Measurements from ENCODE around the gene LRRC3. TPM values are rescaled to one million over a fixed set of nuclear protein-coding genes. Genes with fewer than 3 reads are reported as not detected.

LRRC3 gene
- polyA plus RNA-seq, 1 donor from 2014 or later: 0.14 TPM

- peaks cover 2% of the 10 kb centered on the region for H3K27me3 Mint-ChIP-seq
- H3K27ac Mint-ChIP-seq: no peak overlapping the region
- no peaks in the 10 kb centered on the region for H3K36me3 Mint-ChIP-seq
- H3K9me3 Mint-ChIP-seq: peaks cover 0 to 3% (median 0%) of the 10 kb centered on the region in 3 donors
- H3K4me3 Mint-ChIP-seq: no peak overlapping the region
- peaks cover 0 to 2% (median 0%) of the 10 kb centered on the region in 3 donors for H3K4me1 Mint-ChIP-seq
These were observed 28.3 kb downstream of the LRRC3 start for GRCh38 chr21:44483288-44484237.

DNA sequence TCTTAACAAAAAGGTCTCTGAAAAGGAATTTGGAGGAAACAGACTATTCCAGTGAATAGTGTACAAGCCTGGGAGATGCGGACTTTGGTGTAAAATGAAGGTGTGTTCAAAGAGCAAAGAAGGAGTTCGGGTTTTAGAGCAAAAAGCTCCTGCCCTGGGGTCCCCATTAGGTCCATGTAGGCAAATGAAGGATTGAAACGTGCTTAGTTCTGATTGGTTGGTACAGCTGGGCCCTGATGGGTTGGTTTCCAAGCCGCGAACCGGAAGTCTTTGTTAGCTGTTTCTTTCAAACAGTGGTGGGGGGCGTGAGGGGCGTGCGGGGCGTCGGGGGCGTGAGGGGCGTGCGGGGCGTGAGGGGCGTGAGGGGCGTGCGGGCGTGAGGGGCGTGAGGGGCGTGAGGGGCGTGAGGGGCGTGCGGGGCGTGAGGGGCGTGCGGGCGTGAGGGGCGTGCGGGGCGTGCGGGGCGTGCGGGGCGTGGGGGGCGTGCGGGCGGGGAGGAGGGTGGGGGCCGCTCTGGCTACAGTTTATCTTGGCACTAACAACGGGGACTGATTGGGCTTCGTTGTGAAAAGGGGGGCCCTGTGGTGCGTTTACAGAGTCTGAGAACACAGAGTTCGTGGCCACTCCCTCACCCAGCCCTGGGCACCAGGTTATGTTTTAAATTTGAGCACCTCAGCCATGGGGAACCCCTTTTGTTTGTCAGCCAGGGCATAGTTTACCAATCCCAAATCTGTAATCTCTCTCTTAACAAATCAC lies 29.4 kb downstream of the LRRC3 start:
- H3K27me3 Mint-ChIP-seq: peaks cover 5% of the 10 kb centered on the region
- H3K4me3 Mint-ChIP-seq: no peak overlapping the region
- peaks cover 0 to 3% (median 2%) of the 10 kb centered on the region in 3 donors for H3K9me3 Mint-ChIP-seq
- peaks cover 0 to 2% (median 0%) of the 10 kb centered on the region in 3 donors for H3K4me1 Mint-ChIP-seq
- H3K27ac Mint-ChIP-seq: peak overlapping the region in 1 of 3 donors; percentile 73
- H3K36me3 Mint-ChIP-seq: no peaks in the 10 kb centered on the region

GRCh38 chr21:44485254-44485793 lies 30.0 kb downstream of the LRRC3 start:
- Mint-ChIP-seq H3K27me3 (peaks cover 5% of the 10 kb centered on the region), H3K4me3 (peak overlapping the region in 1 of 4 donors; percentile 40), H3K36me3 (no peaks in the 10 kb centered on the region), H3K9me3 (peaks cover 0 to 3% (median 2%) of the 10 kb centered on the region in 3 donors), H3K27ac (no peak overlapping the region), H3K4me1 (peaks cover 0 to 2% (median 0%) of the 10 kb centered on the region in 3 donors)

- Mint-ChIP-seq H3K9me3 (peaks cover 0 to 3% (median 2%) of the 10 kb centered on the region in 3 donors), H3K4me3 (peak overlapping the region in 1 of 4 donors; percentile 40), H3K36me3 (no peaks in the 10 kb centered on the region), H3K27me3 (peaks cover 5% of the 10 kb centered on the region), H3K4me1 (peaks cover 0 to 2% (median 0%) of the 10 kb centered on the region in 3 donors), H3K27ac (no peak overlapping the region)
These were observed 30.5 kb downstream of the LRRC3 start for GRCh38 chr21:44485796-44486195.

GRCh38 chr21:44486302-44486701 lies 31.0 kb downstream of the LRRC3 start:
- Mint-ChIP-seq H3K4me1 (peaks cover 0 to 2% (median 0%) of the 10 kb centered on the region in 3 donors), H3K36me3 (no peaks in the 10 kb centered on the region), H3K27me3 (peaks cover 5% of the 10 kb centered on the region), H3K27ac (no peak overlapping the region), H3K4me3 (peak overlapping the region in 1 of 4 donors; percentile 58), H3K9me3 (peaks cover 0 to 3% (median 2%) of the 10 kb centered on the region in 3 donors)

DNA sequence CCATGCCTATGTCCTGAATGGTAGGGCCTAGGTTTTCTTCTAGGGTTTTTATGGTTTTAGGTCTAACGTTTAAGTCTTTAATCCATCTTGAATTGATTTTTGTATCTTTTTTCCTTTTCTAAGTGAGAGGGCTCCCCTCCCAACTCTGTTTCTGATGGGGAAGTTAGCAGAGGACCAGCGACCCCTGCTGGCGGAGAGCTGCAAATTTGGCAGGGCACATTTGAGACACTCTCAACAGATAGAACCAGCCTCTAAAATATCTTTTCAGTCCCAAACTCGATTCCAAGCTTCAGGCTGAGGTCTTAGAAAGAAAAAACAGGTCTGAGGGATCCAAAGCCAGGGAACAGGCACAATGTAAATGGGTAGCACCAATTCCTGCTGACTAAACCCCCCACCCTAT lies 32.5 kb downstream of the LRRC3 start:
- peaks cover 9% of the 10 kb centered on the region for H3K27me3 Mint-ChIP-seq
- H3K9me3 Mint-ChIP-seq: peaks cover 0 to 11% (median 2%) of the 10 kb centered on the region in 3 donors
- H3K27ac Mint-ChIP-seq: no peak overlapping the region
- H3K4me1 Mint-ChIP-seq: peaks cover 0 to 2% (median 0%) of the 10 kb centered on the region in 3 donors
- H3K36me3 Mint-ChIP-seq: no peaks in the 10 kb centered on the region
- H3K4me3 Mint-ChIP-seq: no peak overlapping the region

GRCh38 chr21:44489962-44490361 lies 34.7 kb downstream of the LRRC3 start:
- Mint-ChIP-seq H3K4me1 (no peaks in the 10 kb centered on the region), H3K36me3 (no peaks in the 10 kb centered on the region), H3K27me3 (peaks cover 11% of the 10 kb centered on the region), H3K4me3 (no peak overlapping the region), H3K9me3 (peaks cover 3 to 17% (median 5%) of the 10 kb centered on the region in 3 donors), H3K27ac (no peak overlapping the region)

DNA sequence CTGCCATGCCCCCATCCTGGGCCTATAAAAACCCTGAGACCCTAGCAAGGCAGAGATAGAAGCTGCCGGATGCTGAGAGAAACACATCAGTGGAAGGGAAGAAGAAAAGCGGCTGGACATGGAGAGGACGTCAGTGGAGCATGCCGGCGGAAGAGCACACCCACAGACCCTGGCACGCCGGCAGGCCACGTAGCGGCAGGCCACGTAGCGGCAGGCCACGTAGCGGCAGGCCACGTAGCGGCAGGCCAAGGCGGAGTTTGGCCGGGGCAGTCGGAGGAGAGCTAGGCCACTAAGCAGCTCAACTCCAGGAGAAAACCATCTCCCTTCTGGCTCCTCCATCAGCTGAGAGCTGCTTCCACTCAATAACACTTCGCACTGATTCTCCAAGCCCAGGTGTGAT lies 35.1 kb downstream of the LRRC3 start:
- Mint-ChIP-seq H3K4me3 (no peak overlapping the region), H3K27ac (no peak overlapping the region), H3K9me3 (peaks cover 3 to 17% (median 5%) of the 10 kb centered on the region in 3 donors), H3K27me3 (peaks cover 9% of the 10 kb centered on the region), H3K4me1 (no peaks in the 10 kb centered on the region), H3K36me3 (no peaks in the 10 kb centered on the region)

- H3K36me3 Mint-ChIP-seq: no peaks in the 10 kb centered on the region
- no peak overlapping the region for H3K4me3 Mint-ChIP-seq
- H3K4me1 Mint-ChIP-seq: no peaks in the 10 kb centered on the region
- peaks cover 3 to 17% (median 5%) of the 10 kb centered on the region in 3 donors for H3K9me3 Mint-ChIP-seq
- peaks cover 10% of the 10 kb centered on the region for H3K27me3 Mint-ChIP-seq
- H3K27ac Mint-ChIP-seq: no peak overlapping the region
These were observed 35.5 kb downstream of the LRRC3 start for GRCh38 chr21:44490816-44491215.

GRCh38 chr21:44492567-44493385 lies 37.5 kb downstream of the LRRC3 start:
- H3K27ac Mint-ChIP-seq: no peak overlapping the region
- H3K36me3 Mint-ChIP-seq: no peaks in the 10 kb centered on the region
- no peaks in the 10 kb centered on the region for H3K4me1 Mint-ChIP-seq
- H3K27me3 Mint-ChIP-seq: peaks cover 16% of the 10 kb centered on the region
- H3K4me3 Mint-ChIP-seq: peak overlapping the region in 1 of 4 donors; percentile 44
- peaks cover 3 to 15% (median 5%) of the 10 kb centered on the region in 3 donors for H3K9me3 Mint-ChIP-seq

GRCh38 chr21:44494418-44494817 lies 39.1 kb downstream of the LRRC3 start:
- peaks cover 14% of the 10 kb centered on the region for H3K27me3 Mint-ChIP-seq
- H3K4me3 Mint-ChIP-seq: no peak overlapping the region
- no peaks in the 10 kb centered on the region for H3K4me1 Mint-ChIP-seq
- no peak overlapping the region for H3K27ac Mint-ChIP-seq
- H3K9me3 Mint-ChIP-seq: peaks cover 3 to 14% (median 3%) of the 10 kb centered on the region in 3 donors
- H3K36me3 Mint-ChIP-seq: no peaks in the 10 kb centered on the region

- peaks cover 13% of the 10 kb centered on the region for H3K27me3 Mint-ChIP-seq
- no peak overlapping the region for H3K27ac Mint-ChIP-seq
- no peak overlapping the region for H3K4me3 Mint-ChIP-seq
- no peaks in the 10 kb centered on the region for H3K4me1 Mint-ChIP-seq
- no peaks in the 10 kb centered on the region for H3K36me3 Mint-ChIP-seq
- peaks cover 3 to 14% (median 3%) of the 10 kb centered on the region in 3 donors for H3K9me3 Mint-ChIP-seq
These were observed 39.6 kb downstream of the LRRC3 start for GRCh38 chr21:44494956-44495355.

- H3K4me3 Mint-ChIP-seq: no peak overlapping the region
- no peak overlapping the region for H3K27ac Mint-ChIP-seq
- peaks cover 13% of the 10 kb centered on the region for H3K27me3 Mint-ChIP-seq
- H3K4me1 Mint-ChIP-seq: no peaks in the 10 kb centered on the region
- peaks cover 3 to 14% (median 3%) of the 10 kb centered on the region in 3 donors for H3K9me3 Mint-ChIP-seq
- no peaks in the 10 kb centered on the region for H3K36me3 Mint-ChIP-seq
These were observed 40.6 kb downstream of the LRRC3 start for GRCh38 chr21:44495611-44496563.

Data from IgD-negative memory B cell (primary cell).